HL-60 (cell line): ENCODE measurements around the gene ZNF771.

Source experiments
- POLR2AphosphoS5 ChIP-seq: IDR thresholded peaks from 2 replicates; pipeline ENCODE4 v1.6.1; 2012; ENCODE audit warnings: low read depth
- REST ChIP-seq: IDR thresholded peaks from 2 replicates; pipeline ENCODE4 v1.6.1; 2012; ENCODE audit warnings: low read depth; ENCODE audit not compliant: insufficient replicate concordance
- TF ChIP-seq, protein P1 (sequence below): IDR thresholded peaks from one replicate; pipeline ENCODE4 v1.5.1; 2011; ENCODE audit warnings: low read length, control low read depth, inconsistent platforms; ENCODE audit not compliant: insufficient read depth

DNA sequence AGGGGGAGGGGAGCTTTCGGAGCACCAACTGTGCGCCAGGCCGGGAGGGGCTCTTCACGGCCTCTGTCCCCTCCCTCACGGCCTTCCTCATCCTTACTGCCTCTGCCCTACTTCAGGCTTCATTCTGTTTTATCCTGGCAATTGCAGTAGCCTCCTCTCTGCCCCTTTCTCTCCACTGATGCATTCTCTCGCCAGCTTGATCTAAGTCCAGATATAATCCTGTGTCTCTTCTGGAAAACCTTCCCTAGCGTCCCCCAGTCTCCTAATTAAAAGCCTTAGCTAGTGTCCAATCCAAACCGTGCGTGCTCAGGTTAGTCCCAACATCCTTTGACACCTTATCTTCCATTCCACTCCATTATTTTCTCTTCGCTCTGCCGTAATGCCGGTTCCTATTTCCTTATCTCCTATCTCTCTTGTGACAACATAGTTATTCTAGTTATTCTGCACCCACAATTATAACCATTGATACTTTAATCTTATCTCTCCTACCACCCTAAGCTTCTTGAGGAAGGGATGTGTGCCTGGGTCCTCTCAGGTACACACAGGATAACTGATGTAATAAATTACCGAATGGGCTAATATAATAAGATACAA is 11.3 kb upstream of the ZNF771 start:
- TF ChIP-seq, protein P1, sequence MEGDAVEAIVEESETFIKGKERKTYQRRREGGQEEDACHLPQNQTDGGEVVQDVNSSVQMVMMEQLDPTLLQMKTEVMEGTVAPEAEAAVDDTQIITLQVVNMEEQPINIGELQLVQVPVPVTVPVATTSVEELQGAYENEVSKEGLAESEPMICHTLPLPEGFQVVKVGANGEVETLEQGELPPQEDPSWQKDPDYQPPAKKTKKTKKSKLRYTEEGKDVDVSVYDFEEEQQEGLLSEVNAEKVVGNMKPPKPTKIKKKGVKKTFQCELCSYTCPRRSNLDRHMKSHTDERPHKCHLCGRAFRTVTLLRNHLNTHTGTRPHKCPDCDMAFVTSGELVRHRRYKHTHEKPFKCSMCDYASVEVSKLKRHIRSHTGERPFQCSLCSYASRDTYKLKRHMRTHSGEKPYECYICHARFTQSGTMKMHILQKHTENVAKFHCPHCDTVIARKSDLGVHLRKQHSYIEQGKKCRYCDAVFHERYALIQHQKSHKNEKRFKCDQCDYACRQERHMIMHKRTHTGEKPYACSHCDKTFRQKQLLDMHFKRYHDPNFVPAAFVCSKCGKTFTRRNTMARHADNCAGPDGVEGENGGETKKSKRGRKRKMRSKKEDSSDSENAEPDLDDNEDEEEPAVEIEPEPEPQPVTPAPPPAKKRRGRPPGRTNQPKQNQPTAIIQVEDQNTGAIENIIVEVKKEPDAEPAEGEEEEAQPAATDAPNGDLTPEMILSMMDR: no peak
- no peak for TF ChIP-seq POLR2AphosphoS5
- TF ChIP-seq REST: no peak
